HG03521 (cell line): ENCODE measurements around the gene PPP1R14B.
A peak's percentile ranks its signal among the peaks of the same experiment; 100 is the strongest.

ENCODE experiments used
- ATAC-seq: cut with Tn5 transposase; IDR thresholded peaks from one replicate; pipeline ENCODE4 v1.9.1; 2021; ENCODE audit warnings: mild to moderate bottlenecking, moderate library complexity; ENCODE audit not compliant: unreplicated experiment

Gene PPP1R14B

DNA sequence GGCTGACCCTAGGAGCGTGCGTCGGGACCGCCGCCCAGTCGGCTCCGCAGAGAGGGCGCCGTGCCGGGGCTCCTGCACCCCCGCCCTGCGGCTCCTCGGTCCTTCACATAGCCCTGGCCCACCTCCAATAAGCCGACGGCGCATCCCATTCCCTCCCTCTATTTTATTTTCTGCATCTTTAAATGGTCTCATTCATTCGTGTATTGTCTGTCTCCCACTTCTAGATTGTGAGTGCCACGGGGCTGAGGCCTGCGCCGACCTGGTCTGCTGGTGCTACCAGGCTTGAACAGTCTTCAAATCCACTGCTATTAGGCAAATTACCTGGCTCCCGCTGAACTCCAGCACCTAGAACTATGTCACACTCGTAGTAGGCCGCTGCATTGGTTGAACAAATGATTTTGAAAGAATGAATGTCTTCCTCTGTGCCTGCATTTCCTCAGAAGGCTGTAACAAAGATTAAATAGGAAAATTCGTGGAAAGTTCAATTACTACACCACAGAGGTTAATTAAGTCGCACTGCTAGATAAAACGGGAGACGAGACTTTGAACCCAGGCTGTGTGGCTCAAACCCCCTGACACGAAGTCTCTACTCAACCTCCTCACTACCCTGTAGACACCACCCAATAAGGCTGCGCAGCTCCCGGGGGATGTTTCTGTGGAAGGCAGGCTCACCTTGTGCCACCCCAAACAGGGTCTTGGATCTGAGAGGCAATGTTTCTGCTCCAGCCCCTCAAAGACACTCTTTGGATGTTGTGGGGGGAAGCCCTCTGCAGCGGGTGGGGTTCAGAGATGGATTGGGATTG, 1.2 kb upstream of the PPP1R14B start:
- no peak for ATAC-seq

DNA sequence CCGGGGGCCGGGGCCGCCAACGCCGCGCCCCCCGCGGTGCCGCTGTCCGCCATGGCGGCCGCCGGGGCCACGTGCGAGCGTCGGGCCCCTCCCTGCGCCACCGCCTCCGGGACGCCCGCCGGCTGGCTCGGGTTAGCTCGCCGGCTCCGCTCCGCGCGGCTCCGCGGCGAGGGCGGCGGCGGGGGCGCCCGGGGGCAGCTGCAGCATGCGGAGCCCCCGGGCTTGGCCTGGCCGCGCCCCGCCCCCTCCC, 197 bp downstream of the PPP1R14B start:
- ATAC-seq, result peak; percentile 17

DNA sequence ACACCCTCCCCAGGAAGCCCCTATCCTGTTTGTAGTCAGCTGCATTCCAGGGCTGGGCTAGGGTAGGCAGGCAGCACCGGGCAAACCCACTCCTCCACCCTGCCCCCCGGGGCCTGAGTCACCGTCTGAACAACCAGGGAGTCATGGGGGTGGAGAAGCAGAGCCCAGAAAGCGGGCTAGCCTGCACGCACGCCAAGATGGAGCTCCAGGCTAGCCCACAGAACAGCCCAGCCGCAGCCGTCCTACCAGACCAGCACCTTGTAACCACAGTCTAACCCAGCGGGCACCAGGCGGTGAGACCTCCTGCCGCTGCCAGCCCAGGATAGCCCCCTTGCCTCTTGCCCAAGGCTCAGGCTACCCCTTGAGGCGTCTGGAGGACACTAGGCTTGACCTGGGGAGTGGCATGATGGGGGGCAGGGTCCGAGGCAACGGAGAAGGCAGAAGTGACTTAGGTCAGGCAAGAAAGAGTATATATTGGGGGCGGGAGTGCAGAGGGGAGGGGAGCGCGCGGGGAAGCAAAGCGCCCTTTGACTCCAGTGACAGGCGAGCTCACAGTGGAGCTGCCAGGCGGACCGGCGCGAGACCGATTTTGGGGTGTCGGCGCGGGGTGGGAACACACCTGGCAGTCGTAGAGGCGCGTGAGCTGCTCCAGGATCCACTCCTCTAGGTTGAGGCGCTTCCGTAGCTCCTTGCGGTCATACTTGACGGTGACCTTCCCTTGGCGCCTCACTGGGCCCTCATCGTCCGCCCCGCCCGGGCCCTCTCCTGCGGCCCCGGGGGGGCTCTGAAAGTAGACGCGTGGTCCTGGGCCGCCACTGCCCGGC, 734 bp downstream of the PPP1R14B start:
- ATAC-seq, result no peak

DNA sequence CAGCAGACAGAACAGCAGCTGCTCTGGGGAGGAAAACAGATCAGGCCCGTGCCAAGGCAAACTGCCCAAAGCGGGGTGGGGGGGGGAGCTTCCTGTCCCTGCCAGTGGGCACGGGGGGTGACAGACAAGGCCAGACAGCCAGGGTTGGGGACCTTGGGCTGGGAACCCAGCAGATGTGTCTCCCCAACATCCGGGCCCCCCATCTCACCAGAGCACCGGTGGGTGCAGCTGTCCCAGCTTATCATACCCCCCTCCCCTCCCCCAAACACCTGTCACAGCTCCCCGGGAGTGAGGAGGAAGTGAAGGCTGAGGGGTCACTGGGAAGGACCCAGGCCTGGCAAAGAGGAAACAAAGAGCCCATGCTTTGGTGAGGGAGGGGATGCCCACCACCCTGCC, 1.3 kb downstream of the PPP1R14B start:
- ATAC-seq, result no peak

DNA sequence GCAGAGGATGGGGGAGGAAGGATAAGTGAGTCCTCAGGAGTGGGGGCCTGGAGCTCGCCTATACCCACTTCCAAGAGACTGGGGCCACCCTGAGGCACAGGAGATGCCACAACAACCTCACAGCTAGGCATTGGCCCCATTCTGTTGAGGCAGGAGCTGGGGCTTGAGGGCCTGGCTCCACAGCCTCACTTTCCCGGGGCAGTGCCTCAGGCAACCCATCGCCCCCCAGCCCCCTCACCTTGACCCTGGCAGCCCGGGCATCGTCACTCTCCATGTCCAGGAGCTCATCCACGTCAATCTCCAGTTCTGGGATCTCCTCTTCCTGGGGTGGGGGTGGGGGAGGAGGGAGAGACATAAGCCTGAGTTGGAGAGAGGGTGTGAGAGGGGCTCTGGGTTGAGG, 1.8 kb downstream of the PPP1R14B start:
- ATAC-seq, result no peak

DNA sequence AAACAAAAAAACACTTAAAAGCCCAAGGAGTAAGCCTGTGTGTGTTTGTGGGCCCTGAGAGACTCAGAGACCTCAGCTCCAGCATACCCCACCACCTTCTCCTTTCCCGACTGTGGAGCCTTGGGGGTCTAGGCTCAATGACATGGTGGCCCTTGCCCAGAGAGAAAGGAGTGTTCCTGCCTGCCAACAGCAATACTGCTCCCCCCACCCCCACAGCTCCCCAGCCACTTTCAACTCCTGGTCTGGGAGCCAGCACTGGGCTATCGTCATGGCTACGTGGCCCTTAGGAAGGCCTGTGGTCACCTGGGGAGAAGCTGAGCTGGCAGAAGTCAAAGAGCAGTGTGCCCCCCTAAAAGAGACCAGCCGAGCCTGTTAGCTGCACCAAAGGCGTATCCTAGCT, 2.6 kb downstream of the PPP1R14B start:
- ATAC-seq, result no peak

DNA sequence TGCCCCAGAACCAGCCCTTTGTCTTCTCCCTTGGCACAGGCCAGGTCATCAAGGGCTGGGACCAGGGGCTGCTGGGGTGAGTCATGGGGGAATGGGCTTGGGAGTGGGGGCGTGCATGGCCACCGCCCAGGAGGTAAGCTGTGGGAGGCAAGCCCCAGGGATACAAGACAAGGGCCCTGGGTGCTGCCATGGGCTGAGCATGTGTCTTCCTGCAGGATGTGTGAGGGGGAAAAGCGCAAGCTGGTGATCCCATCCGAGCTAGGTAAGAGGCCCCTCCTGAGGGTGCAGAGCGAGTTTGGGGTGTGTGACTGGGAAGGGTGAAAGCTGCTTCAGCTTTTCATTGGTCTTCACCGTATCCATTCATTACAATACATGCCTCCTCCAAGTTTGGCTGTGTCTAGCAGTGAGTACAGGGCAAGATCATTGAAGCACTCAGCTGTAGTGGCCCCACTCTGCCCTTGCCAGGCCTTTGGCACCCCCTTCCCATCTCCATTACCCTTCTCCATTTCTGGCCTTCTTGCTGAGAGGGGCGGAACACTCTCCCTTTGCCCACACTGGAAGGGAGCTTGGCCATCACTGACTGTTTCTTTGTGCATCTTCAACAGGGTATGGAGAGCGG, 3.4 kb downstream of the PPP1R14B start:
- ATAC-seq, result no peak

DNA sequence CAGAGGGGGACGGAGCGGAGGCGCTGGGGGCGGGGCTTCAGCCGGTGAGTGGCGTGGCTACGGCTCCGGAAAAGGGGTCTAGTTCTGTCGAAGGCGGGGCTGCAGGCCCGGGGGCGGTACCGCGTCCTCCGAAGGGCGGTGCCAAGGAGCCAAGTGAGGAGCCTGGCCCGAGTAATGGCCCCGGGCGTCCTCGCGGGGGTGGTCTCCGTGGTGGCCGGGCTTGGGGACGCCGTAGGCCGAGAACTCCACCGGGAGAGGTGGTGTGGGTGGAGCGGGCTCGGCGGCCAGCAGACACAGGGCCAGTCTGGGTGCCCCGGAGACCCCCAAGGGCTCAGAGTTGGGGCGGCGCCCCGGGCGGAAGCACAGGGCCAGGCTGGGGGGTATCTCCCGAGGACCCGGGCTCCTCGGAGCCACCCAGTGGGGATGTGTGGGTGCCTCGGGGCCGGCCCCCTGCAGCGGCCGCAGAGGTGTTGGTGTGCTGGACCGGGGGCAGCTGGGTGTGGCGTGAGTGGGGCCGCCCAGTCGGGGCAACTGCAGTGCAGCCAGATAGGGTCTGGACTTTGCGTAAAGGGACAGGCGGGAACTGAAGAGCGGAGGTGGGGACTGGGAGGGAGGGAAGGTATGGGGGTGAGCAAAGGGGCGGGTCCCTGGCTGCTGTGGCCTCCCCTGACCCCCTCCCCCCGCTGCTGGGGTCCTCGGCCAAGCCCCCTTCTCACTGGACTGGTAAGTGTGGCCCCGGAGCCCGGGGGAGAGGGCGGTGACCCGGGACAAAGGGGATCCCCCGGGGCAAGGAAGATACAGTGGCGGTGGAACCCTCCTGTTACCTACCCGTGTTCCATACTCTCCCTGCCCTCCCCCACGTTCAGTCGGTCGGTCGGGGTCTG, 5.0 kb downstream of the PPP1R14B start:
- peak; percentile 5 for ATAC-seq

DNA sequence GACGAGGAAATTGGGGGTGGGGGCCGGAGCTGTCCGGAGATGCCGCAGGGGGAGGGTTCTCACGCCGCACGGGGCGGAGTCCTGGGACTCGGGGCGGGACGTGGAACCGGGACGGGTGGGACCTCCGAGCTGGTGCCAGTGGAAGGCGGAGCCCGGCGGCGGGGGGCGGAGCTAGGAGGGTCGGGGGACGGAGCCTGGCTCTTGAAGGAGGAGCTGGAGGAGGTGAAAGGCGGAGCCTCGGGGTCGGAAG, 5.6 kb downstream of the PPP1R14B start:
- ATAC-seq, result peak; percentile 67

DNA sequence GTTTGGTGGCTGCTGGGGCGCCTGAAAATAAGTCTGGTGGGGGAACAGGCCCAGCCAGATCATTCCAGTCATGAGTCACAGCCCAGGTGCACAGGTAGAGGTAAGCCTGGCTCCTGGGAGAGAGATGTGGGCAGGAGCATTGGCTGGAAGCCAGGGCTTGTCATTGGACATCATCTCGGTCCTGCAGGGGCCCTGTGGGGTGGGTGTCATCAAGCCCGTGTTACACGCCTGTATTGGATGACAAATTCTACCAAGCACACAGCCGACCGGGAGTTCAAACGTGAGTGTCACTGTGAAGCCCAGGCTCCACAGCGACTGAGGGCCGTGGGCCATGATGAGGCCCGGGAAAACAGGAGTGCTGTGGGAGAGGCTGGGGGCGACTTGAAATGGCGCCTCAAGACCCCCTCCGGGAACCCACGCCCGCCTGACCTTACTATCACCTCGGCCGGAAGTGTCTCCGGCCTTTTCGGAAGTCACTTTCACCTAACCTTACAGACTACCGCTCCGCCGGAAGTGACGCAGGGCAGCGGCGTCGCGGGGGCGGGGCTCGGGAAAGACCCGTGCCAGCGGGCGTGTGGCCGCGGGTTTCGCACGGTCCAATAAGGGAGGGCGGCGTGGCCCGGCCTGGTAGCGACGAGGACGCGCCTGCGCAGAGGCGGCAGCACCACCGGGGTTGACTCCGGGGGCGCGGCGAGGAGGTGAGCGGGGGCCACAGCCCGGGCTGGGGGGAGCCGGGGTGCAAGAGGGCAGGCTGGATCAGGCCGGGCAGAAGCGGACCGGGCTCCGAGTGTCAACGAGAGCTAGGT, 6.1 kb downstream of the PPP1R14B start, which contains the start of gene FKBP2:
Gene FKBP2 (plus strand): TSS at position 661 of the 806 bp plus-strand sequence. CDS start 1,293 bp downstream, outside the sequence.
- ATAC-seq, result peak; percentile 44

DNA sequence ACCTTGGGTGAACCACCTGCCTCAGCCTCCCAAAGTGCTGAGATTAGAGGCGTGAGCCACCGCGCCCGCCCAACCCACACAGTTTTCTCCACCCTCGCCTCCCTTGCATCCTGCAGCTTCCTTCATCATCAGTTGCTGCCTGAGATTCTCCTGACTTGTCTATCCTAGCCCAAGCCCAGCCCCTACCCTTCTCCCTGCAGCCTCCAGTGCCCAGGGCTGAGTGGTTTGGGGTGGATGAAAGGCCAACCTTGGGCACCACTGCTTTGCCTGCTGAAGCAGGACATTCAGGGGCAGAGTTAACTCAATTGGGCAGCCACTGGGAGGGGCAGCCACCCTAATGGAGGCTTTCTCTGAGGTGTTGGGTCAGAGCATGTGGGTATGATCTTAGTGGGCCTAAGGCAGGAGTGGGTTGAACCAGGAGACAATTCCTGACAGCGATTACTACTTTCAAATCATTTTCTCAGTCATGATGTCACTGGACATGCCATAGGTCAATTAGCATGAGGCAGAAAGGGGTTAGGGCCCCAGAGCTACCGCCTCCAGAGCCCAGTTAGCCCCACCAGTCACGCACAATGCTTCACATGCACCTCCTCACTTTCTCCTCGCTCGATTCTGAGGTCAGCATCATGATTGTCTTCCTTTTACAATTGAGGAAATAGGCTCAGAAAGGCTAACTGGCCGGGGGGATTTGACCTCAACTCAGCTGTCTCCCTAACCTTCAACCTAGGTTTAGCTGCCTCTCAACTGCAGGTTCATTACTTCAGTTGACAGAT, 6.9 kb downstream of the PPP1R14B start:
- no peak for ATAC-seq

DNA sequence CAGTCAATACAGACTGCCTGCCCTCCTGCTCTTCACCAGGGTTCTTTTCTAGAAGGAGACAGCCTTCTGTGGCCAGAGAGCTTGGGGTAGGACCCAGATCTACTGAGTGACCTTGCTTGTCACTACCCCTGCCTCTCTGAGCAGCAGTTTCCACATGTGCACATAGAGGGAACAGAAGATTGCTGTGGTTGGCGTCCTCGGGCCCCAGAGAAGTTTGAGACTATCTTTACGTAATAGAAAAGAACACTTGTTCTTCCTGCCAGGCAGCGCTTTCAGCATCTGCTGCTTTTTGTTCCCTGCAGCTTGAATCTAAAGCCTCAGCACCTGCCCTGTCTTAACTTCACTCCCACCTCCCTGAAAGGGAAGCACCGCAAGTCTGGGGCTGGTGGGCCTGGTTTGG, 7.7 kb downstream of the PPP1R14B start:
- ATAC-seq, result no peak

DNA sequence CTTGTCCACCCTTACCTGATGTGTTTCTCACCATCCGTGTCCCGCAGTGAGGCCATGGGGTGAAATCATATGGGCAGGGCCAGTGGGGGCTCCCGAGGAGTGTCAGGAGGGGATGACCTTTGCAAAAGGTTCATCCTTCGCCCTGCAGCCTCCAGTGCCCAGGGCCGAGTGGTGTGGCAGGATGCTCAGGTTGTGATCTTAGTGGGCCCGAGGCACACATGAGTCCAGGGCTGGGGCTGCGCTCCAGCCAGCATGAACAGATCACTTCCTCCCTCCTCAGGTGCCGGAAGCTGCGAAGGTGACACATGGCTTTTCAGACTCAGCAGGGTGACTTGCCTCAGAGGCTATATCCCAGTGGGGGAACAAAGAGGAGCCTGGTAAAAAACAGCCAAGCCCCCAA, 8.7 kb downstream of the PPP1R14B start:
- ATAC-seq, result no peak

DNA sequence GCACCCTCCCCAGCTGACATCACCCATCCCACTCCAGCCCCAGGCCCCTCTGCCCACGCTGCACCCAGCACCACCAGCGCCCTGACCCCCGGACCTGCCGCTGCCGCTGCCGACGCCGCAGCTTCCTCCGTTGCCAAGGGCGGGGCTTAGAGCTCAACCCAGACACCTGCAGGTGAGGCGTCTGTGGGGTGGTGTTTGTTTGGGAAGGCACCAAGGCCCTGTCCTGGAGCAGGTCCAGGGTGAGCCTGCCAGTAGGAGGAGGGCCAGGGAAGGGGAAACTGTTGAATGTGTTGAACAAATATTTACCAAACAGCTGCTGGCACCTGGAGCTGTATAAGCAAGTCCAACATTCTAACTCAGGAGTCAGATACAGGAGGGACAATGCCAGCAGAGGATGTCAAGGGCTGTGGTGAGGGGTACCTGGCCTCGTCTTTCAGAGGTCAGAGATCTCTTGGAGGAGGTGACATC, 9.2 kb downstream of the PPP1R14B start:
- ATAC-seq, result no peak

DNA sequence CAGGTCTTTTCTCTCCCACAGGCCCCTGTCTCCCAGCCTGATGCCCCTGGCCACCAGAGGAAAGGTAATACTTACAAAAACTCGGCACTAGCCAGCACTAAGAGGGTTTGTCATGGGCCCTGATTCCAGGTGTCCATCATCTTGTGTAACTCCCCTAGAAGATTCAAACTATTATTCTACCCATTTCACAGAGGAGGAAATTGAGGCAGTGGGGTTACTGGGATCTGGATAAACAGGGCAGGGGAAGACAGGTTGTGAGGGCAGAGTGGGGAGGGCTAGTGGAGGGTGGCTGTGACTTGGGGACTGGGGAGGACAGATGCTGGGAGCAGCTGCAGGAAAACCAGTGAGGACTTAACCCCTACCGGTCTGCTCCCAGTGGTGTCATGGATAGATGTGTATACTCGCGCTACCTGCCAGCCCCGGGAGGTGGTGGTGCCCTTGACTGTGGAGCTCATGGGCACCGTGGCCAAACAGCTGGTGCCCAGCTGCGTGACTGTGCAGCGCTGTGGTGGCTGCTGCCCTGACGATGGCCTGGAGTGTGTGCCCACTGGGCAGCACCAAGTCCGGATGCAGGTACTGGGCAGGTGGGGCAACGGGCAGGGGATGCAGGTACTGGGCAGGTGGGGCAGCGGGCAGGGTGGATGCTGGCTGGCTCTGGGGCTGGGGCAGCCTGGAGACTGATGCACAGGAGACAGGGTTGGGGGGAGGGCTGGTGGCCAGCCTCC, 11.1 kb downstream of the PPP1R14B start:
- no peak for ATAC-seq

DNA sequence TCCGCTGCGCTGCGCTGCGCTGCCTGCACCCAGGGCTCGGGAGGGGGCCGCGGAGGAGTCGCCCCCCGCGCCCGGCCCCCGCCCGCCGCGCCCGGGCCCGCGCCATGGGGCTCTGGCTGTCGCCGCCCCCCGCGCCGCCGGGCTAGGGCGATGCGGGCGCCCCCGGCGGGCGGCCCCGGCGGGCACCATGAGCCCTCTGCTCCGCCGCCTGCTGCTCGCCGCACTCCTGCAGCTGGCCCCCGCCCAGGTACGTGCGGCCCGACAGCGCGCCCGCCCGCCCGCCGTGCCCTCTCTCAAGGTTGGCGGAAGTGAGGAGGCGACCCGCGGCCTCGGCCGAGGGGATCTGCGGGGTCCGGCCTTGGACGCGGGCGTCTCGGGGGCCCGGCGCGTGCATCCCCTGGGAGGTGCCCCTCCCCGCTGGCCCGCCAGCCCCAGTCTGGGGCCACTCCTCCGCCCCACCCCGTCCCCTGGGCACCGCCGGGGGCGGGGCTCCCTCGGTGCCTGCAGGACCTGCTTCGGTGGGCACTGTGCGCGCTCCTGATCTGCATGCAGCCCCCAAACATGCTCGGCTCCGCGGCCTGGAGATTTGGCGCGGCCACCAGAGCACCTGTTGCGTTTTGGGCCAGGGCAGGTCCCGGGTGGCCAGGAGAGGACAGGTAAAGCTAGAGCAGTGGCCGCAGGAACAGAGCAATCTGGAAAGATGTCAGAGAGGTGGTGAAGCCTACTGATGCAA, 11.9 kb downstream of the PPP1R14B start:
- peak; percentile 12 for ATAC-seq

DNA sequence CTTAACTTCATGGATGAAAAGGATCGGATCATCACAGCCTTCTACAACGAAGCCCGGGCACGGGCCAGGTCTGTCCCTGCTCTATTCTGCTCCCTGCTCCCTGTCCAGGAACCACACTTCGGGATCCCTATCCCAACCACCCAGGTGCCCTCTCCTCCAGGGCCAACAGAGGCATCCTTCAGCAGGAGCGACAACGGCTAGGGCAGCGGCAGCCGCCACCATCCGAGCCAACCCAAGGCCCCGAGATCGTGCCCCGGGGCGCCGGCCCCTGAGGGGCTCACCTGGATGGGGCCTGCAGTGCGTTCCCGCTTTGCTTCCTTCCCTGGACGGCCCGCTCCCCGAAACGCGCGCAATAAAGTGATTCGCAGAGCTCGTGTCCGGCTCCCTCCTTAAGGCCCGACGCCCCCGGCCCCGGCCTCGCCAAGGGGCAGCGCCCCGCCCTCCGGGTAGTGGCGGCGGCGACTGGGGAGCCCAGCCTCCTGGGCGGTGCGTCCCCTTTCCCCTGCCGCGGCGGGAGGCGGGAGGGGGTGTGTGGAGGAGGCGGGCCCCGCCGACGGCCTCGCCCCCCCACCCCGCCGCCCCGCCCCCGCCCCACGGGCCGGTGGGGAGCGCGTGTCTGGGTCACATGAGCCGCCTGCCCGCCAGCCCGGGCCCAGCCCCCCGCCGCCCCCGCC, 12.7 kb downstream of the PPP1R14B start, which contains the start of gene VEGFB:
Gene VEGFB (plus strand): TSS at position 672 of the 674 bp plus-strand sequence. CDS start 250 bp downstream, outside the sequence.
- peak; percentile 39 for ATAC-seq

DNA sequence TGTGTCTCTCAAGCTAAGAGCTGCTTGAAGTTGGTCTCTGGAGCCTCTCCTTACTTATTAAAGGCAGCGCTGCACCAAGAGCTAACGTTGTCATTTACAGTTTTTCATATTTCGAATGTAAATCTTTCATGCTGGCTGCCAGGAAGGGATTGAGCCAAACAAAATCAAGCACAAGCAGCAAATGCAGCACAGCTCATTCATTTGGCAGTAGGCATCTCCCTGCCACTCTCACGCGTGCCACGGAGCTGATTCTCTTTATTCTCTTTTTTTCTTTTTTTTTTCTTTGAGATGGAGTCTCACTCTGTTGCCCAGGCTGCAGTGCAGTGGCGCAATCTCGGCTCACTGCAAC, 13.8 kb downstream of the PPP1R14B start:
- no peak for ATAC-seq
